NCI-H460 (cell line): ENCODE data around the gene FFAR3. TPM values are rescaled to one million over a fixed set of nuclear protein-coding genes. Genes with fewer than 3 reads are reported as not detected.
"Not testable (repeated sequence)": the region's sequence is repeated elsewhere in the genome, so short reads cannot be mapped to it uniquely, and the experiment has no call there.

ENCODE experiments used
- DNase-seq: peaks from one replicate; pipeline ENCODE4 v3.0.0-alpha.2; 2016; ENCODE audit warnings: low read depth; ENCODE audit errors: extremely low read depth
- total RNA-seq: library from RNA; depleted of rRNA; stranded (reverse); fragments of >200 nt; shearing (Covaris generic); gene quantifications from 2 replicates; pipeline ENCODE4 v1.2.3, GENCODE V29; 2014

Gene FFAR3
- total RNA-seq, 1 experiment from 2014 or later: not detected

DNA sequence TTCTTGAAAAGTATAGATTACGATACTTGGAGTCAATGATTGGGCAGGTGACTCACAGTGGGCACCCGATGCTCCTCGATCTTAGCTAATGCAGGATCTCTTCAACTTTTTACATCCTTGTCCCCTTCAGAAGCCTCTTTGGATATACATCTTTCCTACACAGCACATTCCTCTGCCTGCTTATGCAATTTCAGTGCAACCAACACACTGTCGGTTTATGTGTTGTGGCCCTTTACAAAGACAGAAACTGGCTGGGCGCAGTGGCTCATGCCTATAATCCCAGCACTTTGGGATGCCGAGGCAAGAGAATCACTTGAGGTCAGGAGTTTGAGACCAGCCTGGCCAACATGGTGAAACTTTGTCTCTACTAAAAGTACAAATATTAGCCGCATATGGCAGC, 15.2 kb downstream of the FFAR3 start:
- DNase-seq: no peak

DNA sequence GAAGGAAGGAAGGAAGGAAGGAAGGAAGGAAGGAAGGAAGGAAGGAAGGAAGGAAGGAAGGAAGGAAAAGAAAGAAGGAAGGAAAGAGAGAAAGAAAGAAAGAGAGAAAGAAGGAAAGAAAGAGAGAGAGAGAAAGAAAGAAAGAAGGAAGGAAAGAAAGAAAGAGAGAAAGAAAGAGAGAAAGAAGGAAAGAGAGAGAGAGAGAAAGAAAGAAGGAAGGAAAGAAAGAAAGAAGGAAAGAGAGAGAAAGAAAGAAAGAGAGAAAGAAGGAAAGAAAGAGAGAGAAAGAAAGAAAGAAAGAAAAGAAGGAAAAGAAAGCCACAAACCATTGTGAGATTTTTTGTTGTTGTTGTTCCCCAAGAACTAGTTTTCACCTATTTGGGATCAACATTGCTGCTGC, 15.8 kb downstream of the FFAR3 start:
- not testable (repeated sequence) for DNase-seq

- DNase-seq: no peak
These were observed 17.4 kb downstream of the FFAR3 start for GRCh38 chr19:35375505-35376307.

- no peak for DNase-seq
These were observed 19.4 kb downstream of the FFAR3 start for GRCh38 chr19:35377656-35378055.

GRCh38 chr19:35378356-35378755, 20.1 kb downstream of the FFAR3 start:
- DNase-seq: no peak

DNA sequence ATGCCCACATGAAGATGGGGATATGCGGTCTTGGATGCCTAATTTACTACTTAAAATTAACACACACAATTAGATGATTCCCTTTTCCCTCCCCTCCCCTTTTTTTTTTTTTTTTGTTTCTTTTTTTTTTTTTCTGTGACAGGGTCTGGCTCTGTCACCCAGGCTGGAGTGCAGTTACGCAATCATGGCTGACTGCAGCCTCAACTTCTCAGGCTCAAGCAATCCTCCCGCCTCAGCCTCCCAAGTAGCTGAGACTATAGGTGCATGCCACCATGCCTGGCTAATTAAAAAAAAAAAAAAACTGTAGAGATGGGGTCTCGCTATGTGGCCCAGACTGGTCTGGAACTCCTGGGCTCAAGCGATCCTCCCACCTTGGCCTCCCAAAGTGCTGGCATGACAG, 21.3 kb downstream of the FFAR3 start:
- not testable (repeated sequence) for DNase-seq

GRCh38 chr19:35379992-35380391, 21.7 kb downstream of the FFAR3 start:
- no peak for DNase-seq

DNA sequence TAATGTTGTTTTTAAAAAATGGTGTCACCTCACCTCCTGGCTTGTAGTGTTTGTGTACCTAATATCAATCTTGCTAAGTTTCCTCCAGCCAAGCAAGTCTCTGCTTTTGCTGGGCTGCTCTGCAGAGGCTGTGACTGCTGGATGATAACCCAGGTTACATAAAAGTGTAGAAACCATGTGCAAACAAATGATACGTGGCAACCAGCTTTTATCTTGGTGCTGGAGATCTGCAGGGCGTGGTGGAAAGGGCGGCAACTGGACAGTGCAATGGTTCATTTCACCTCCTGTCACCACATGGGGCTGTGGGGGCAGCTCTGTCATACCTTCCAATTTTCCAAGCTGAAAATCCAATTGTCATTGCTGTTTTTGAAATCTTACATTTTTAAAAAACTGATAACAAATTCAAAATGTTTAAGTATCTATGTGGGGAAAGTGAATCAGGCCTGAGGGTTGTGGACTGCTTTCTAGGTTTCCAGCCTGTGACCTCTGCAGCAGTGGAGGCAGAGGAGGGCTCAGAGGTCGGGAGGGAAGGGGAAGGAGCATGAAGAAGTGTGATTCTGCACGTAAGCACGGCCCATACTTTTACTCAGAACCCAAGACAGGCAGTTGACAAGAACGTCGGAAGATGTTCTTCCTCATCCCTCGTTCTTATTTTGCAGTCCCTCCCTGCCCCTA, 22.3 kb downstream of the FFAR3 start:
- no peak for DNase-seq

GRCh38 chr19:35381318-35381717, 23.1 kb downstream of the FFAR3 start:
- DNase-seq: no peak

- DNase-seq: no peak
These were observed 23.7 kb downstream of the FFAR3 start for GRCh38 chr19:35381926-35382325.

- no peak for DNase-seq
These were observed 25.3 kb downstream of the FFAR3 start for GRCh38 chr19:35383536-35383935.

DNA sequence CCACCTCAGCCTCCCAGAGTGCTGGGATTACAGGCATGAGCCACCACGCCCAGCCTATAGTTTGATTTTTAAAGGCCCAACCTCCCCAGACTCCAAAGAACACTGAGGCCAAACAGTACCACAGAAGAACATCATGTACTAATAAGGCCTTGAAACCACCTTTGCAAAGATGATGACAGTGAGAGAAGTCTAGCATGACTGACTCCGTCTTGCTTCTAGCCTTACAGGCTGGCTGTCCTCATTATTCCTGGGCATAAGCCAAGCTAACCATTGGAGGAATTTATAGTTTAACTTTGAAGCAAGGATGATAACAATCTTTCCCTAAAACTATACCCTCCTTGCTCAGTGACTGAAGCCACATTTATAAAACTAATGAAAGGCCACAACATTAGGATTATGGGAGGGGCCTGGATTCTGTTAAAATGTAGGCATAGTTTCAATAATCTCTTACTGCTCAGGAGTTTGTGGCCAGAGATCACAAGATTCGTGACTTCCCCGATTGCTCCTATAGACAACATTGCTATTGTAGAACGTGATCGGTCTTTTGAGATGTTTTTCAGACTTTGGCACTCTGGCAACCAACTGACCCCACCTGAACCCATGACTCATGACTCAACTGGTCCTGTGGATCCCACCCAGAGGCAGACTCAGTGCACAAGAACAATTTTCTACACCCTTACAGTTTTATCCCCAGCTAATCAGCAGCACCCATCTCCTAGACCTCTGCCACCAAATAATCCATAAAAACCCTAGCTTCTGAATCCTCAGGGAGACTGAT, 30.2 kb downstream of the FFAR3 start:
- no peak for DNase-seq

DNA sequence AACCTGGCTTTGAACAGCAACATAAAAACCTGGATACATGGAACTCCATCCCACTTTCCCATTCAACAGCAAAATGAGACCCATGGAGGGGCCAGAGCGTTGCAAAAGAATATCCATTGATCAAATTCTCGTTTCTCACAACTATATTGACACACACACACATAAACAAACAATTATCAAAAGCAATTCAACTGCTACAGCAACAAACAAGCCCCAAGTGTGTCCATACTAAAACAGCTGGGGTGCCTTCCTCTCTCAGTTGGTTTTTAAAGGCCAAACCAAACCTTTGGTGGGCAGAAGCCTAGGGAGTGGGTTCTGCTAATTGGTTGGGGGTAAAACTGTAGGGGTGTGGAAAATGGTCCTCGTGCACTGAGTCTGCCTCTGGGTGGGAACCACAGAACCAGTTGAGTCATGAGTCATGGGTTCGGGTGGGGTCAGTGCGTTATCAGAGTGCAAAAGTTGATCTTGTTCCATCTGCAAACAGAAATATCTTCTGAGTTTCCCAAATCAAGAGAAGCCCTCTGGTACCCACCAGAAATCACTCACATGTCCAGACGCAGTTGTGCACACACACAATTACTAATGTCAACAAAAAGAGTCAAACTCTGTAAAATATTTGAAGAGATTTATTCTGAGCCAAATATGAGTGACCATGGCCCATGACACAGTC, 31.1 kb downstream of the FFAR3 start:
- DNase-seq: no peak

GRCh38 chr19:35392742-35393715, 34.8 kb downstream of the FFAR3 start:
- no peak for DNase-seq

DNA sequence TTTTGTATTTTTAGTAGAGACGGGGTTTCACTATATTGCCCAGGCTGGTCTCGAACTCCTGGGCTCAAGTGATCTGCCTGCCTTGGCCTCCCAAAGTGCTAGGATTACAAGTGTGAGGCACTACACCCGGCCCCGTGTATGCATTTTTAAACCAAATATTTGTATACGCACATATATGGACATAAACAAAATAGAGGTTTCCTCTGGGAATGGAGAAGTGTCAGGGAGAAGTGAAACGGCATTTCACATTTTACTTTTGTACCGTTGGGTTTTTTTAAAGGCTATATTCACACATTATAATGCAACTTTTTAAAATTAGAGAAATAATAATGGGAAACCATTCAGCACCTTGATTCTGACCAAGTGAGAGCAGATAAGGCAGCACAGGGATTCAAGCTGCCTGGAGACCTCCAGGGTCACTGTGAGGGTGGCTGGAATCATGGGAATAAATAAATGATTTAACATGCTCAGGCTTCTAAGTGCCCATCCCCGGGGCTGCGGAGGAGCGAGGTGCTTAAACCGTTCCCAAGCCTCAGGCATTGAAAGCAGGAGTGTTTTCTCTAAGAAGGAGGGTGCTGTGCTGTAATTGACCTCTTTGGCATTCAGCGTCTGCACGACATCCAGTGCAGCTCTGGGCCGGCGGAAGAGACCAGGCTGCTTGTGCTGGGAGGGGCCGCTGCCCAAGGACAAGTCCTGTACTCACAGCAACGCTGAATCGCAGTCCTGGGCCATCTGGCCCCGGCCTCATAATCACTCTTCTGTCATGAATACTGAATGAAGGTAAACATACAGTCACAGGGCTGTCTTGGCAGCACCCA, 37.3 kb downstream of the FFAR3 start:
- DNase-seq: no peak

GRCh38 chr19:35396240-35396885, 38.1 kb downstream of the FFAR3 start:
- no peak for DNase-seq

DNA sequence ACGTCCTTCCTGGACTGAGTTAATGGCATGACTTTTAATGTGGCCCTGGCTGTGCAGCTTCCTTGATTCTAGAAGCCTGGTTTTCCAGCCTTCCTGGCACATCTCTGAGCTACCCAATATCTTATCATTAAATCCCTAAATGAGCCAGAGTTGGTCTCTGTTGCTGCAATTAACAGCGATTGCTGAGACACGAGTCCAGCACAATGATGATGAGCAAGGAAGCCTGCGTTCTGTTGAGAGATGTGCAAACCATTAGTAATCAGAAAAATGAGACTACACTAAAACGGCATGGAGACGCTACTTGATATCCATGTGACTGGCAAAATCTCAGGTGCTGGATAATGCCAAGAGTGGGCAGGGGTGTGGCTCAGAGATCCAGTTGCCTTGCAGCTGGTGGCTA, 38.8 kb downstream of the FFAR3 start:
- no peak for DNase-seq

DNA sequence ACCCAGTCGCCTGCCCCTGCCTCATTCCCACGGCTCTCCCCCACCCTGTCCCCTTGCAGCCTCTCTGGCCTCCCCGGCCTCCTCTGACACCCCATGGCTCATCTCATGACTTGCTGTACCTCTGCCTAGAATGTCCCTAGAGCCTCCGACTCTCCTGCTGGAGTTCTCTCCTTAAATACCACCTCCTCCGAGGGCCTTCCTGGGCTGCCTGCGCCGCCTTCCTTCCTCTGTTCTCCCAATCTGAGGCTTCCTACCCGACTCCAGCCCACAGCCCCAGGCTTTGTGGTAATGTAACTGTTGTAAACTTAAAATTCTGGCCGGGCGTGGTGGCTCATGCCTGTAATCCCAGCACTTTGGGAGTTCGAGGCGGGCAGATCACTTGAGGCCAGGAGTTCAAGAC, 40.3 kb downstream of the FFAR3 start:
- no peak for DNase-seq
